ENCODE data around the gene TXNRD2. TPM values are rescaled to one million over a fixed set of nuclear protein-coding genes. Genes with fewer than 3 reads are reported as not detected.

The TXNRD2 gene
- total and polyA plus RNA-seq, 2 donors = 14.5 to 18.1 TPM

DNA sequence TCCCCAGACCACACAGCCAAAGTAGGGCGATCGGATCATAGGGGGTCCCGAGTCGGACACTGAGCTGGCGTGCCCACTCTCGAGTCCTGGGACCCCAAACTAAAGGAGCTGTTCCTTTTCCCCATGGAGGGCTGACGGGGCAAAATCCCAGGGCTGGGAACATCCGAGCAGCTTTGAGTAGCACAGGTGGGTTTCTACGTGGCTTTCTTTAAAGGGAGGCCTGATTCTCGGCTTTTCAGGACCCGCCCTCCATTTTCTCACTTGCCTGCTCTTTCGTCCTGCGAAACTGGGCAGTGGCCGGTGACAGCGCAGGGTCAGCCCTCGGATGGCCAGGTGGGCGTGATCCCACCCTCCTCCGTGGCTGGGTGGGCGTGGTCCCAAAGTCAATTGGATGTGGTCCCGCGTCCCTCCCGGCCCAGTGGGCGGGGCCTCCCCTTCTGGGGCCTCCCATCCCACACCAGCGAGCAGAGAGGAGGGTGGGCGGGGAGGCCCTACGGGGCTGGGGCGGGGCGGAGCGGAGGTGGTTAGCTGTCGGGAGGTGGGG lies 17.5 kb upstream of the TXNRD2 start:
- 24% methylated on average over 30 of the region's 30 CpGs for WGBS
- Histone ChIP-seq H3K36me3 (ENCODE audit: insufficient read depth) (no peaks in the 10 kb centered on the region), H3K4me3 (ENCODE audit: low read depth, low read length) (no peak overlapping the region), H3K27ac (ENCODE audit: low read depth) (no peak overlapping the region), H3K4me1 (ENCODE audit: insufficient read depth) (no peaks in the 10 kb centered on the region)
- DNase-seq (ENCODE audit: extremely low spot score) = no peak

DNA sequence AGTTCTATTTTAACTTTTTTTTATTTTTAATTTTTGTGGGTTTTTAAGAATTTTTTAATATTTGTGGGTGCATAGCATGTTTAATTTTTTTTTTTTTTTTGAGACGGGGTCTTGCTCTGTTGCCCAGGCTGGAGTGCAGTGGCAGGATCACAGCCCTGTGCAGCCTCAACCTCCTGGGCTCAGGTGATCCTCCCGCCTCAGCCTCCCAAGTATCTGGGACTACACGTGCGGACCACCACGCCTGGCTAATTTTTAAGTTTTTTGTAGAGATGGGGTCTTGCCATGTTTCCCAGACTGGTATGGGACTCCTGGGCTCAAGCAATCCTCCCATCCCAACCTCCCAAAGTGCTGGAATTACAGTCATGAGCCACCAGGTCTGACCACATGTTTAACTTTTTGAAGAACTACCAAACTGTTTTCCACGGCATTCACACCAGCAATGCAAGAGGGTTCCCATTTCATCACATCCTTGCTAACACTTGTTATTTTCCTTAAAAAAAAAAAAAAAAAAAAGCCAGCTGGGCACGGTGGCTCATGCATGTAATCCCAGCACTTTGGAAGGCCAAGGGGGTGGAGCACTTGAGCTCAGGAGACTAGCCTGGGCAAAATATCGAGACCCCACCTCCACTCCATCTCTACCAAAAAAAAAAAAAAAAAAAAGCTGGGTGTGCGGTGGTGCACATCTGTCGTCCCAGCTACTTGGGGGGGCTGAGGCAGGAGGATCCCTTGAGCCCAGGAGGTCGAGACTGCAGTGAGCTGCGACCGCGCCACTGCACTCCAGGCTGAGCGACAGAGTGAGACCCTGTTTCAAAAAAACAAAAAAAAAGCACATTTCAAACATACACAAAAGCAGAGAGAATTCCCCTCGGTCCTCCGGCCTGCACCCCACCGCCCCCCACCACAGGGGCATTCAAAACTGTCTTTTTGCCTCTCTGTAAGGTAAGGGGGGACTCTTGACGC lies 16.7 kb upstream of the TXNRD2 start:
- Histone ChIP-seq H3K4me3 (ENCODE audit: low read depth, low read length) (no peak overlapping the region), H3K27ac (ENCODE audit: low read depth) (no peak overlapping the region), H3K36me3 (ENCODE audit: insufficient read depth) (no peaks in the 10 kb centered on the region), H3K4me1 (ENCODE audit: insufficient read depth) (no peaks in the 10 kb centered on the region)
- 73% methylated on average over 19 of the region's 19 CpGs for WGBS
- no peak for DNase-seq (ENCODE audit: extremely low spot score)

DNA sequence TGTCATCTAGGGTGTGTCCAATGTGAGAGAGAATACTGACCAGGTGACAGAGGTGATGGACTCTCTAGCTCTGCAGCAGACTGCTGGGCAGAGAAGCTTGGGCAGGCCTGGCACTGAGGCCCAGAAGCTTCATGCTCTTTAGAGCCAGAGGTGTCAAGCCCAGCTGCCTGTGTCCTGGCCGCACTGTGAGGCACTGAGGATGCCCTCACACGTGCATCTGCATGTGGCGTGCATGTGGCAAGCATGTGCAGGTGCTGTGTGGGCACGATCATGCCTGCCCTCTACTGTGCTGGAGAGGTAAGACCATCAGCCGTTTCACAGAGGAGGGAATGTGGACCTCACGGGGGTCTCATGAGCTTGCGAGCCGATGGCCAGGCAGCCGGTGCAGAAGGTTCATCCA lies 15.8 kb upstream of the TXNRD2 start:
- 91% methylated on average over 9 of the region's 9 CpGs for WGBS
- Histone ChIP-seq H3K4me3 (ENCODE audit: low read depth, low read length) (no peak overlapping the region), H3K4me1 (ENCODE audit: insufficient read depth) (no peaks in the 10 kb centered on the region), H3K27ac (ENCODE audit: low read depth) (no peak overlapping the region), H3K36me3 (ENCODE audit: insufficient read depth) (no peaks in the 10 kb centered on the region)
- DNase-seq (ENCODE audit: extremely low spot score) = no peak

DNA sequence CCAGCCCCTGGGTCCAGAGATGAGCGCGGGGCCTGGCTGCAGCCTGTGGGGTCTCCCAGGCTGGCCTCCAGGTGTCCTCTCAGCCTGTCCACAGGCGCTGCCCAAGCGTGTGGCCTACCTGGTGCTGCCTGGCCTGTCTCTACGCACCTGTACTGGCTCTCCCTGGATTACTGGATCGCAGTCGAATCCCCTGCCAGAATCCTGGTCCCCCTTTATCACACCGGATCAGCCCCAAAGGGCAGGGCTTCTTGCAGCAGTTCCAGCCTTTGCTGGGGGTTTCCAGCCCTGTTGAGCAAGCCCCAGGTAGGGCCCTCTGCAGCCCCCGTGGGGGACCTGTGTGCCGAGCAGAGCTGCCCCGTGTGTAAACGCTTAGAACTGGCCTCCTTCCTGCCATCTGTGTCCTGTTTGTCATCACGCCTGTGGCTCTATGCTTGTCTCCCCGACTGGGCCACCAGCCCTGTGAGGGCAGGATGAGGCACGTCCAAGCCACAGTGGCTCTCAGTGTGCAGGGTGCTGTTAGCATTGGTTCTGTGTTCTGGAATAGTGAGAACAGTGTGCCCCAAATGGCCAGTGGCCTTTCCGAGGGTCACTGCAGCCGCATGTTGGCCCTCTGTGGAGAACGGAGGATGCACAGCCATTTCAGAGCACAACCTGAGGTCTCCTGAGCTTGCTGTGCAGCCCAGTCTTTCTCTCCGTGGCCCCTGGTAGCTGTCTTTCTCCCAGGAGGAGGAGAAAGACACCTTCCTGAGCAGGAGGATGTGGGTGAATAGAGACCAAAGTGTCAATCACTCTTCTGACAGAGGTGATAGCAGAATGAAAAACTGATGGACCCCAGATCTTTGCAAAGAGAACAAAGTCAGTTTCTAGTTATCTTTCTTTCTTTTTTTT lies 13.9 kb upstream of the TXNRD2 start:
- H3K4me3 ChIP-seq (ENCODE audit: low read depth, low read length) = no peak overlapping the region
- no peaks in the 10 kb centered on the region for H3K4me1 ChIP-seq (ENCODE audit: insufficient read depth)
- H3K36me3 ChIP-seq (ENCODE audit: insufficient read depth) = no peaks in the 10 kb centered on the region
- no peak for DNase-seq (ENCODE audit: extremely low spot score)
- no peak overlapping the region for H3K27ac ChIP-seq (ENCODE audit: low read depth)
- 67% methylated on average over 19 of the region's 19 CpGs for WGBS

DNA sequence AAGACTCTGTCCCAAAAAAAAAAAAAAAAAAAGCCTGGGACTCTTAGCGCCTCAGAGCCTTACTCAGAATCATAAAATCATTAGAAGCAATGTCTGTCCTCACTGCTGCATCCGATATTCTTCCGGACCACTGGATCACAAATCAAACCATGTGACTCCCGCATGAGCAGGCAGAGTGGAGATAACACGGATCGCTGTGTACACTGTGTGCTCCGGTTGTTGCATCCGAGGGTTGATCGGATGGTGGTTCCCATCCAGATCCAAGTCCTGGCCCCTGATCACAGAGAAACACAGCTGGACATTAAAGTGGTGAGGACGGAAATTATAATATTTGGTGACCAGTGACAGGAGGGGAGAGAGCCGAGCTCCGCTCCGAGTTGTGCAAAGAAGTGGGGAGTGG lies 9.7 kb upstream of the TXNRD2 start:
- 90% methylated on average over 13 of the region's 13 CpGs for WGBS
- no peak overlapping the region for H3K27ac ChIP-seq (ENCODE audit: low read depth)
- H3K4me1 ChIP-seq (ENCODE audit: insufficient read depth) = no peaks in the 10 kb centered on the region
- DNase-seq (ENCODE audit: extremely low spot score) = no peak
- no peaks in the 10 kb centered on the region for H3K36me3 ChIP-seq (ENCODE audit: insufficient read depth)
- no peak overlapping the region for H3K4me3 ChIP-seq (ENCODE audit: low read depth, low read length)

DNA sequence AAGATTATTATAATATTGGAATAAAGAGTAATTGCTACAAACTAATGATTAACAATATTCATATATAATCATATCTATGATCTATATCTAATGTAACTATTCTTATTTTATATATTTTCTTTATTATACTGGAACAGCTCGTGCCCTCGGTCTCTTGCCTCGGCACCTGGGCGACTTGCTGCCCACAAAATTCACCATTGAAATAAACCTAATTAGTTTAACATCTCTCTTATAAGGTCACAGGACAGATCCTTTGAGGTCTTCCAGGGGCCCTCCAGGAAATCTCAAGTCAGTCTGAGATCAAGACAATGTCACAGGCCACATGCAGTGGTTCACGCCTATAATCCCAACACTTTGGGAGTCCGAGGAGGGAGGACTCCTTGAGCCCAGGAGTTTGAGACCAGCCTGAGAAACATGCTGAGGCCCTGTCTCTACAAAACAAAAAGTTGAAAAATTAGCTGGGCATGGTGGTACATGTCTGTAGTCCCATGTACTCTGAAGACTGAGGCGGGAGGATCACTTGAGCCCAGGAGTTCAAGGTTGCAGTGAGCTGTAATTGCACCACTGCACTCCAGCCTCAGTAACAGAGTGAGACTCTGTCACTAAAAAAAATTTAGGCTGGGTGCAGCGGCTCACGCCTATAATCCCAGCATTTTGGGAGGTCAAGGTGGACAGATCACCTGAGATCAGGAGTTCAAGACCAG lies 6.6 kb upstream of the TXNRD2 start:
- H3K27ac ChIP-seq (ENCODE audit: low read depth) = no peak overlapping the region
- no peaks in the 10 kb centered on the region for H3K4me1 ChIP-seq (ENCODE audit: insufficient read depth)
- WGBS = 80% methylated on average over 9 of the region's 9 CpGs
- no peak for DNase-seq (ENCODE audit: extremely low spot score)
- H3K36me3 ChIP-seq (ENCODE audit: insufficient read depth) = no peaks in the 10 kb centered on the region
- no peak overlapping the region for H3K4me3 ChIP-seq (ENCODE audit: low read depth, low read length)

DNA sequence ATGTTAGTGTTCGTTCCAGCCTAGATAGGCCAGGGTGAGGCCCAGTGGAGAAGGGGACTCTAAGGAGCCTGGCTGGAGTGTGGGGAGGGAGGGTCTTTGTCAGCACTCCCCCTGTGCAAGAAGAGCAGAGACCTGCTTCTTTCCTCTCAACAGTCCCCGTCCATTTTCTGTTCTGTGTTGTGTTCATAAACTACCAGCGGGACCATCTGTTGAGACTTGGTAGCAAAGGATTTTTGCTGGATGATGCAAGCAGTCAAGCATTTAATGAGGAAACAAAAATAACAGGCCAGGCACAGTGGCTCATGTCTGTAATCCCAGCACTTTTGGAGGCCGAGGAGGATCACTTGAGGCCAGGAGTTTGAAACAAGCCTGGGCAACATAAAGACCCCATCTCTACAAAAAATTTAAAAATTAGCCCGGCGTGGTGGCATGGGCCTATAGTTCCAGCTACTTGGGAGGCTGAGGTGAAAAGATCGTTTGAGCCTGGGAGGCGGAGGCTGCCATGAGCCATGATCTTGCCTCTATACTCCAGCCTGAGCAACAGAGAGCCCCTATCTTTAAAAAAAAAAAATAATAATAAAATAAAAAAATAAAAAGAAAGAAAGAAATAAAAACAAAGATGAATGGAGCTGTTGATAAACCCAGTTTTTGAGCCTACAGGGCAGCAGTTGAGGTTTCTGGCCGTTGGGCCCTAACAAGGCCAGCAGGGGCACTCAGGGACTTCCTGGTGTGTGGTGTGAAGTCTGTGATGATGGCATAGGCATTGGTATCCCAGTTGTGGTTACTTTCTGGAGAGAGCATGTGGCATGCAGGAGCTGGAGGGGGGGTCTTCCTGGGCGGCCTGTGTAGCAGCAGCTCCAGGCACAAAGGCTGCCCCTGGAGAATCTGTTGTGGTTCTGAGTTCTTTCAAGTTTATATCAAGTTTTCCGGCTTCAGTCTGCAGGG lies 1.7 kb upstream of the TXNRD2 start:
- 38% methylated on average over 11 of the region's 11 CpGs for WGBS
- Histone ChIP-seq H3K36me3 (ENCODE audit: insufficient read depth) (no peaks in the 10 kb centered on the region), H3K4me1 (ENCODE audit: insufficient read depth) (peaks cover 3% of the 10 kb centered on the region), H3K4me3 (ENCODE audit: low read depth, low read length) (no peak overlapping the region), H3K27ac (ENCODE audit: low read depth) (peak overlapping the region; percentile 89)
- DNase-seq (ENCODE audit: extremely low spot score) = no peak

DNA sequence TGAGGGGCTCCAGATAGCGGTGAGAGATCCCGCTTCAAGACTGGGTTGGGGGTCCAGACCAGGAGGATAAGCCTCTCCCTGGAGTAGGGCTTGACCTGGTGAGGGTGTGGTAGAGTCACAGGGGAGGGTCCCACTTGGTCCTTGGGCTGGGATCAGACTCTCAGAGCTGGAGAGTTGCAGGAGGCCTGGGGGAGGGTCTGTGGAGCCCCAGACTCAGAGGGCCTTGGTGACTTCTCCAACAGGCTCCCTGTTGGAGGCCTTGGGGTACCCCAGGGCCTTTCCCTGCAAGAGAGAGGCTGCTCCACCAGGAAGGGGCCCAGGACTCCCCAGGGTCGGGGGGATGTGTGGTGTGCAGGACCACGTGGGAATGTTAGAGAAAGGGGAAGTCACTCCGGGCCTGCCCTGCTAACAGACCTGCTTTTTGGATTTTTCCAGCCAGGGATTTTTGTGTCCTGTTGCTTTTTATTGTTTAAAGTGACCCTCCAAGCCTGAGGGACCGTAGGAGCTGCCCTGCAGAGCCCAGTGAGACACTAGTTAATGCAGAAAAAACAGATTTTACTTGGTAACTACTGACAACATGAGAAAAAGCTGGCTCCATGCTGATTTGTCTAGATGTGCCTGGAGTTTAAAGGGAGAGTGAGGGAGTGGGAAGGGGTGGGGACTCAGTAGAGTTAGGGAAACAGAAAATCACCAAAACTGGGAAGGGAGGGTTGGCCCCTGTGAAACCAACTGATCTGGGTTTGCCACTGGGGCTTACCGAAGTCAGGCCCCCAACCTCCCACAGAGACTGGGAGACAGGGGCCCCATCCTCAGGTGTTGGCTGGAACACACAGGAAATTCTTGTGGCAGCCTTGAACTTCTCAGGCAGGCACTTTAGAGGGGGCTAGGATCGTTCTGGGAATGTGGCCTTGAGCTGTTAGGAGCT lies 801 bp upstream of the TXNRD2 start:
- WGBS = 3% methylated on average over 8 of the region's 8 CpGs
- Histone ChIP-seq H3K4me1 (ENCODE audit: insufficient read depth) (peaks cover 3% of the 10 kb centered on the region), H3K36me3 (ENCODE audit: insufficient read depth) (no peaks in the 10 kb centered on the region), H3K4me3 (ENCODE audit: low read depth, low read length) (peak overlapping the region; percentile 86), H3K27ac (ENCODE audit: low read depth) (peak overlapping the region; percentile 89)
- DNase-seq (ENCODE audit: extremely low spot score) = no peak

DNA sequence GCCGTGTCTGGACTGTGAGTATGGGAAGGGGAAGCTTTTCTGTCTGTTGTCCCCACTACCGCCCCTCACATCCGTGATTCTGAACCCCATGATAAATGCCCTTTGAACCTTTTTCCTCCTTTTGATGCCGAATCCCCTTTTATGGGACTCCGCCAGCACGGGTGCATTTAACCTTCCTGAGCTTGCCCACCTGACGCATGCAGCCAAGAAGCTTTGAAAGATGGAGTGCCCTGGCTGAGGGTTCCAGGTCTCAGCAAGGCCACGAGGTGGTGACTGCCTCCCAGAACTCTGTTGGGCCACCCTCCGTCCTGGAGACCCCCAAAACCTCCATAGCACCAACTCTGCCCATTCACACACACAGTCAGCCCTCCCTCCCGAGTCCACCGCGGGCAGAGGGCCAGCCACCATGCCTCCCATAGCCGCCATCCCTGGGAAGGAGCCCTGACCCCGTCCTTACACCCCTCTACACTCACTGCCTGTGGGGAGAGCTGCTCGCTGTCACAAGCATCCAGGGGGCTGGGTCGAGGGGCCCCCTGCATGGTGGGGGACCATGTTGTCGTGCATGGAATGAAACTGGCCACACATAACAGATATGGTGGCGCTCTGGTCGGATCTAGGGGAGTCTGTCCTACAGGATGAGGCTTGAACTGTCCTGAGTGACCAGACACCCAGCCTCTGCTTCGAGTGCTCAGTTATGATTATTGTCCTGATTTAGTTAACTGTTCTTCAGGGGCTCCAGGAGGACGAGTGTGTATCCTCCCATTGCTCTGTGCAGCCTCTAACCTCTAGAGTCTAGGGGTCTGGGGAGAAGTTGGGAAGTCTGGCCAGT lies 868 bp downstream of the TXNRD2 start:
- H3K27ac ChIP-seq (ENCODE audit: low read depth) = no peak overlapping the region
- peaks cover 3% of the 10 kb centered on the region for H3K4me1 ChIP-seq (ENCODE audit: insufficient read depth)
- WGBS = 71% methylated on average over 21 of the region's 21 CpGs
- peak overlapping the region; percentile 86 for H3K4me3 ChIP-seq (ENCODE audit: low read depth, low read length)
- H3K36me3 ChIP-seq (ENCODE audit: insufficient read depth) = no peaks in the 10 kb centered on the region
- DNase-seq (ENCODE audit: extremely low spot score) = no peak

DNA sequence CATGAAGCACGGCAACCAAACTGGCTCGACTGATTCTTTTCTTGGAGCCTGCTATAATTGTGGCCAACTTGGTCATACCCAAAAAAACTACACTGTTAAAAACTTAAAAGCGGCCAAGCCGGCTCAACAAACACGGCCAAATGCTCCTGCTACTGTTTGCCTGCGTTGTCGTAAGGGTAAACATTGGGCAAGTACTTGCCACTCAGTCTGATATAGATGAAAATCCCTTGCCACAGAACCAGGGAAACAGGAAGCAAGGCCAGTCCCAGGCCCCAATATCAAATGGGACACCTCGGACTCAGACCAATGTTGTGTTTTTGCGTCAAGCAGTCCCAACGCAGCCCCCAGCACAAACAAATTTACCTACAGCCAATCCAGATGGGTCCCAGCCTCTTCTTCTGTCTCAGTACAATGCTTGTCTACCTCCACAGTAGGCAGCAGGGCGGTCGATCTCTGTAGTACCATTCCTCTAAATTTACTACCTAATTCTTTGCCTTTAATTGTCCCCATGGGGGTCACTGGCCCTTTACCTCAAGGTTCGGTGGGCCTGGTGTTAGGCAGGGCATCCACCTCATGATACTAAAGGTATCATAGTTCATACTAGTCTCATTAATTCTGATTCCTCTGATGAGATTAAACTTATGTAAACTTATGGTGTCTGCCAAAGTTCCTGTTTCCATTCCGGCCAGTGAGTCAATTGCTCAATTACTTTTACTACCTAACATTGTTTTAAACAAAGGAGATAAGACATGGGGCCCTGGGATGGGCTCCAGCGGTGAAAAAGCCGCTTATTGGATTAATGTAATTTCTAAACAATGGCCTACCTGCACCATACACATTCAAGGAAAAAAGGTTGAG lies 3.8 kb downstream of the TXNRD2 start:
- DNase-seq (ENCODE audit: extremely low spot score) = no peak
- H3K4me3 ChIP-seq (ENCODE audit: low read depth, low read length) = no peak overlapping the region
- no peak overlapping the region for H3K27ac ChIP-seq (ENCODE audit: low read depth)
- H3K4me1 ChIP-seq (ENCODE audit: insufficient read depth) = peaks cover 3% of the 10 kb centered on the region
- 71% methylated on average over 16 of the region's 16 CpGs for WGBS
- H3K36me3 ChIP-seq (ENCODE audit: insufficient read depth) = no peaks in the 10 kb centered on the region
